ENCODE measurements around the gene LCE1A.

The LCE1A gene

GRCh38 chr1:152870831-152871730, 43.8 kb downstream of the LCE1A start:
- DNase-seq = no peak

- no peak for DNase-seq
Measured at GRCh38 chr1:152871731-152872126, 44.5 kb downstream of the LCE1A start.

GRCh38 chr1:152873495-152873894, 46.2 kb downstream of the LCE1A start:
- no peak for DNase-seq

- no peak for DNase-seq
Measured at GRCh38 chr1:152876827-152877226, 49.6 kb downstream of the LCE1A start.

All from NCI-H2029 treated with DMSO at 0.1 percent for 48 hours (cell line).